Measurements from ENCODE around the gene IRX1.

IRX1 gene

DNA sequence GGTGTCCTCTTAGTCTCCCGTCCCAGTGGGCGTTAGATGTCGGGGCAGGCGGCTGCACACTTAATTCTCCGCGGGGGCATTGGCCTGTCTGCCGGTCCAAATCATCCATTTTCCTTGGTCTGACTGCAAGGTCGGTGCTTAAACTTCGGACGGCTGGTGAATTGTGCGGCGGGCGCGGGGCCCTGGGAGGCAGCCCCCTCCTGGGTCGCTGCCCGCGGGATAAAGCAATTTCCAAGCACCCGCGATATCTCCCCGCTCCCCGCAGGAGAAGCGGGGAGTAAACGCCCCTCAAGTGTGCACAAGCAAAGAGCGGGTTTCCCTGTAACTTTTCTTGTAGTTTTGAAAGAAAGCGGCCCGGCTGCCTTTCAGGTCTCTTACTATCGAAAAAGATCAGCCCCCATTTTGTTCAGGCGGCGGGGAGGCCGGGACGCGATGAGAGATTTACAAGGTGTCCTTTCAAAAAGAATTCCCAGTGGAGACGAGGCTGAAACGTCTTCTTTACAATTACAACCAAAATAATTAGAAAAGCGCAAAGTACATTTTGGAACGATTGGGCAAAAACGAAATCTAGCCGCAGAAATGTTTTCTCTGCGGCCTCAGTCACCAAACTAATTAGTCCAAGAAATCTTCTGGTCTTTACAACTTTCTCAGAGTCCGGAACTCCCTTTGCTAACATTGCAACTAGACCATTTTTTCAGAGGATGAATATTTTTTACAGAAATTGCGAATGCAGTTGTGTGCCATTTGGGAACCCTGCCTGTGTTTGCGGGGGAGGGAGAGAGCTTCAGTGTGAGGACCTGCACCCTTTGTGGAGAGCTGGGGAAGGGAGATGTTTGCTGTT, 1.8 kb downstream of the IRX1 start:
- DNase-seq (ENCODE audit: low read depth): no peak
- TF ChIP-seq, protein P1, sequence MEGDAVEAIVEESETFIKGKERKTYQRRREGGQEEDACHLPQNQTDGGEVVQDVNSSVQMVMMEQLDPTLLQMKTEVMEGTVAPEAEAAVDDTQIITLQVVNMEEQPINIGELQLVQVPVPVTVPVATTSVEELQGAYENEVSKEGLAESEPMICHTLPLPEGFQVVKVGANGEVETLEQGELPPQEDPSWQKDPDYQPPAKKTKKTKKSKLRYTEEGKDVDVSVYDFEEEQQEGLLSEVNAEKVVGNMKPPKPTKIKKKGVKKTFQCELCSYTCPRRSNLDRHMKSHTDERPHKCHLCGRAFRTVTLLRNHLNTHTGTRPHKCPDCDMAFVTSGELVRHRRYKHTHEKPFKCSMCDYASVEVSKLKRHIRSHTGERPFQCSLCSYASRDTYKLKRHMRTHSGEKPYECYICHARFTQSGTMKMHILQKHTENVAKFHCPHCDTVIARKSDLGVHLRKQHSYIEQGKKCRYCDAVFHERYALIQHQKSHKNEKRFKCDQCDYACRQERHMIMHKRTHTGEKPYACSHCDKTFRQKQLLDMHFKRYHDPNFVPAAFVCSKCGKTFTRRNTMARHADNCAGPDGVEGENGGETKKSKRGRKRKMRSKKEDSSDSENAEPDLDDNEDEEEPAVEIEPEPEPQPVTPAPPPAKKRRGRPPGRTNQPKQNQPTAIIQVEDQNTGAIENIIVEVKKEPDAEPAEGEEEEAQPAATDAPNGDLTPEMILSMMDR (IDR thresholded peaks at IDR 0.05; ENCODE audit: insufficient read depth, low read depth, low read length, missing control alignments): no peak
- peak overlapping the region; percentile 73 for H3K4me3 ChIP-seq (ENCODE audit: low read length)

DNA sequence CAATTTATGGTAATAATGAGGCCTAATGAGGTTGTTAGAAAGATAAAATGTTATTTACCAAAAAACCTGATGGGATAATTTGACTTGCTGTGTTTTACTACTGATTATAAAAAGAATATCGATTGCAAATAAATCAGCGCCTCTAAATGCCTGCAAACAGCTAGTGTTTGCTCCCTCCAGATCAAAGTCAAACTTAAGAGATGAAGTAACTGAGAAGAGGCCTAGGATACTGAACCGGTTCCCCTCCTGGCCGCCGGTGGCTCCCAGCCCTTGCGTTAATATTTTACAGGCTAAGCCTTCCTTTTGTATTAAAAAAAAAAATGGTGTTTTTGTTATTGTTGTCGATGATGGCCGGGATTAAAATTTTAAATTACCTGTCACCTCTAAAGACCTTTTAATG, 2.6 kb downstream of the IRX1 start:
- peak overlapping the region; percentile 73 for H3K4me3 ChIP-seq (ENCODE audit: low read length)
- TF ChIP-seq, protein P1 (IDR thresholded peaks at IDR 0.05; ENCODE audit: insufficient read depth, low read depth, low read length, missing control alignments): no peak
- DNase-seq (ENCODE audit: low read depth): no peak

DNA sequence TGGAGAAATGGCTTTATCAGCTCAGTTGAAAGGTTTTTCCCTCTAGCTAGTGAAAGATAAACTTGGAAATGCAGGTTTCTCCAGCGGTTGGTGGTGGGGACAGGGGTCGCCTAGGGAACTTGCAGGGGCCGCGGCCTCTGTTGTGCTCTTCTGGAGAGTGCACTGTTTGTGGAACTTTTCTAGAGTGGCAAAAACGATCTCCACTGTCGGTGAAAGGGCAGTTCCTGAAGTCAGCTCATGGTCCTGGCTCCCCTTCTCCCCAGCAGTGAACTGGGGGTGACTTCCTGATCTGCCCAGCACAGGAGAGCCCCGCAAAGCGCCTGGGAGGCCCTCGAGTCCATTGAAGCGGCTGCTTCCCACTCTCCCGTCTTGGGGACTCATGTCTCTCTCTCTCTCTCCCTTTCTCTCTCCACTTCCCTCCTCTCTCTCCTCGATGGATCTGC, 3.2 kb downstream of the IRX1 start:
- no peak for DNase-seq (ENCODE audit: low read depth)
- peak overlapping the region; percentile 73 for H3K4me3 ChIP-seq (ENCODE audit: low read length)
- TF ChIP-seq, protein P1 (IDR thresholded peaks at IDR 0.05; ENCODE audit: insufficient read depth, low read depth, low read length, missing control alignments): no peak

DNA sequence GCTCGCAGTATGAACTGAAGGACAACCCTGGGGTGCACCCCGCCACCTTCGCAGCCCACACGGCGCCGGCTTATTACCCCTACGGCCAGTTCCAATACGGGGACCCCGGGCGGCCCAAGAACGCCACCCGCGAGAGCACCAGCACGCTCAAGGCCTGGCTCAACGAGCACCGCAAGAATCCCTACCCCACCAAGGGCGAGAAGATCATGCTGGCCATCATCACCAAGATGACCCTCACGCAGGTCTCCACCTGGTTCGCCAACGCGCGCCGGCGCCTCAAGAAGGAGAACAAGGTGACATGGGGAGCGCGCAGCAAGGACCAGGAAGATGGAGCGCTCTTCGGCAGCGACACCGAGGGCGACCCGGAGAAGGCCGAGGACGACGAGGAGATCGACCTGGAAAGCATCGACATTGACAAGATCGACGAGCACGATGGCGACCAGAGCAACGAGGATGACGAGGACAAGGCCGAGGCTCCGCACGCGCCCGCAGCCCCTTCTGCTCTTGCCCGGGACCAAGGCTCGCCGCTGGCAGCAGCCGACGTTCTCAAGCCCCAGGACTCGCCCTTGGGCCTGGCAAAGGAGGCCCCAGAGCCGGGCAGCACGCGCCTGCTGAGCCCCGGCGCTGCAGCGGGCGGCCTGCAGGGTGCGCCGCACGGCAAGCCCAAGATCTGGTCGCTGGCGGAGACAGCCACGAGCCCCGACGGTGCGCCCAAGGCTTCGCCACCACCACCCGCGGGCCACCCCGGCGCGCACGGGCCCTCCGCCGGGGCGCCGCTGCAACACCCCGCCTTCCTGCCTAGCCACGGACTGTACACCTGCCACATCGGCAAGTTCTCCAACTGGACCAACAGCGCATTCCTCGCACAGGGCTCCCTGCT, 3.8 kb downstream of the IRX1 start:
- H3K4me3 ChIP-seq (ENCODE audit: low read length): peak overlapping the region; percentile 73
- peak; percentile 77 for DNase-seq (ENCODE audit: low read depth)
- TF ChIP-seq, protein P1 (IDR thresholded peaks at IDR 0.05; ENCODE audit: insufficient read depth, low read depth, low read length, missing control alignments): peak; percentile 26

DNA sequence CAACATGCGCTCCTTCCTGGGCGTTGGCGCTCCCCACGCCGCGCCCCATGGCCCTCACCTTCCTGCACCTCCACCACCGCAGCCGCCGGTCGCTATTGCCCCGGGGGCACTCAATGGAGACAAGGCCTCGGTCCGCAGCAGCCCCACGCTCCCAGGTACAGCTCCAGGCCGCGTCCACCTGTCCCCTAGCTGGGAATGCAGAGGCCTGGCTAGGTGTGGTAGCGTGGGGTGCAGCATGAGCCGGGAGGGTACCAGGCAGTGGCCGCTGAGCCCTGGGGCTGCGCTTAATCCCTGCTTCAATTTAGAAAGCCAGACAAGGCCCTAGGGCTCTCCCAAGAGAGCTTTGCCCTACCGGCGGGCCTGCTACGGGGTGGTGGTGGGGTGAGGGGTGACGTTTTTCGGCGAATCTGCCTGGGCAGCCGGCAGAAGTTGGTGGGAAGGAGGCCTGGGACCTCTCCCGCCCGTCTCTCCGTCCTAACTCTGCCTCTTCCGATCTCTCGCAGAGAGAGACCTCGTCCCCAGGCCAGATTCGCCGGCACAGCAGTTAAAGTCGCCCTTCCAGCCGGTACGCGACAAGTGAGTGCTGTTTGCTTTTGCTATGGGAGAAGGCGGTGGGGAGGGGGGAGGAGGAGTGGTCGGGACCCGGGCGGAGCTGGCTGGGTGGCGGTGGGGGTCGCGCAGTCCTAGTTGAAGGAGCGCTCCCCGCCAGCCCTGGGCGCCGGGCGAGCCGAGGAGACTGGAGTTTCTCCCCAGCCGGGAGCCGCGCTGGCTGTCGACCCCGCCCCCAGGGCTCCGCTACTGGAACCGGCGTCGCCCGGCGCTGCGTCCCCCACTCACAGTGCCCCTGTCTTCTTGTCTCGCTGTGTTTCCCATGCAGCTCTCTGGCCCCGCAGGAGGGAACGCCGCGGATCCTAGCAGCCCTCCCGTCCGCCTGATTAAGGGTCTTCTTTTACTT, 4.8 kb downstream of the IRX1 start:
- DNase-seq (ENCODE audit: low read depth): no peak
- TF ChIP-seq, protein P1 (IDR thresholded peaks at IDR 0.05; ENCODE audit: insufficient read depth, low read depth, low read length, missing control alignments): no peak
- peak overlapping the region; percentile 25 for H3K4me3 ChIP-seq (ENCODE audit: low read length)

DNA sequence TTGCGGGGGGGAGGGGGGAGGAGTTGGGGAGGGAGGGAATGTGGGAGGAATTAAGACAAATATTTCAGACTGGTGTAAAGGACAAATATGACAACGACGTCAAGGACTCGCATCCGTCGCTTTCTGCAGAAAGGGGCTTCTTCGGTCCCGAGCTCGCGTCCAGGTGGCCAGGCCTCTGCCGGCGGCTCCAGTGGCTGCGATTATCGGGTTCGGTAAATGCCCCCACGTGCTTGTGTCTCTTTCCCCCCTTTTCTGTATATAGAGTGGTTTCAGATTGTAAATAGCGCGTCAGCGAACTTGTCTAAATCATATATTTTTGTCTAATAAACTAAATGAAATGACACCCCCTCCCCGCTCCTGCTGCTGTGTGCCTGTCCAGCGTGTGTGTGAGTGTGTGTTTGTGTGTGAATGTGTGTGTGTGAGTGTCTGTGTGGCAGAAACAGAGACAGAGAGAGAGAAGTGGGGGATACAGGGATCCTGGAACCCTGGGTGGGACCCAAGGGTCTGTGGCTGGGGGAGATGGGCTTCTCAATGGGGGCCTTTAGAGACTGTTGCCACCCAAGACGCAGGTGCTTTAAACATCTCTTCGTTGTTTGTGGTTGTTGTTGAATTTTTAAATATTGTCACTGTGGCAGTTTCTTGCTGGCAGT, 5.6 kb downstream of the IRX1 start:
- DNase-seq (ENCODE audit: low read depth): no peak
- H3K4me3 ChIP-seq (ENCODE audit: low read length): peak overlapping the region; percentile 25
- TF ChIP-seq, protein P1 (IDR thresholded peaks at IDR 0.05; ENCODE audit: insufficient read depth, low read depth, low read length, missing control alignments): no peak

All from epithelial cell of esophagus (primary cell).